DOHH2 (cell line): ENCODE data around the gene KDM4C.

ENCODE experiments used
- EZH2phosphoT487 ChIP-seq: fragments of 200-600 bp; sonication (generic); IDR thresholded peaks from 2 replicates; pipeline ENCODE4 v1.6.1; 2017; ENCODE audit warnings: borderline replicate concordance, mild to moderate bottlenecking, antibody characterized with exemption, low read length, moderate library complexity, mixed read lengths
- TF ChIP-seq, protein P1 (sequence below): fragments of 200-600 bp; sonication (generic); IDR thresholded peaks from one replicate; pipeline ENCODE4 v1.5.1; 2014; ENCODE audit warnings: antibody characterized with exemption, mild to moderate bottlenecking, low read depth, low read length; ENCODE audit not compliant: poor library complexity, severe bottlenecking

DNA sequence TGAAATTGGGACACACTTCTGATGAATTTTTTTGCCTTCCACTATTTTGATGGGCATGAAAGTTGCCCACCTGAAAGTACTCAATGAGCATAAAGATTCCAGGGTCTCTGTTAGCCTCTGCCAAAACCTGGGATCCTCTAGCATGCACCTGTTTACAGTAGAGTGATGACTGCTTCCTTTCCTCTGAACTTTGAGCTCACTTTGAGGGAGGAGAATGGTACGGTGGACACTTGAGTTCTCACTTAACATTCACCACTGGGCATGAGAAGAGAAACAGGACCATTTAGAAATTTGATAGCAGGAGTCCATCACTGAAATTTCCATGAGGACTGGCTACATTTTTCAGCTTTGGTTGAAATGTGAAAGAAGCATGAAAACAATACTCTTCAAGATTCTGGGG, 374.8 kb downstream of the KDM4C start:
- TF ChIP-seq, protein P1, sequence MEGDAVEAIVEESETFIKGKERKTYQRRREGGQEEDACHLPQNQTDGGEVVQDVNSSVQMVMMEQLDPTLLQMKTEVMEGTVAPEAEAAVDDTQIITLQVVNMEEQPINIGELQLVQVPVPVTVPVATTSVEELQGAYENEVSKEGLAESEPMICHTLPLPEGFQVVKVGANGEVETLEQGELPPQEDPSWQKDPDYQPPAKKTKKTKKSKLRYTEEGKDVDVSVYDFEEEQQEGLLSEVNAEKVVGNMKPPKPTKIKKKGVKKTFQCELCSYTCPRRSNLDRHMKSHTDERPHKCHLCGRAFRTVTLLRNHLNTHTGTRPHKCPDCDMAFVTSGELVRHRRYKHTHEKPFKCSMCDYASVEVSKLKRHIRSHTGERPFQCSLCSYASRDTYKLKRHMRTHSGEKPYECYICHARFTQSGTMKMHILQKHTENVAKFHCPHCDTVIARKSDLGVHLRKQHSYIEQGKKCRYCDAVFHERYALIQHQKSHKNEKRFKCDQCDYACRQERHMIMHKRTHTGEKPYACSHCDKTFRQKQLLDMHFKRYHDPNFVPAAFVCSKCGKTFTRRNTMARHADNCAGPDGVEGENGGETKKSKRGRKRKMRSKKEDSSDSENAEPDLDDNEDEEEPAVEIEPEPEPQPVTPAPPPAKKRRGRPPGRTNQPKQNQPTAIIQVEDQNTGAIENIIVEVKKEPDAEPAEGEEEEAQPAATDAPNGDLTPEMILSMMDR = no peak
- TF ChIP-seq EZH2phosphoT487 = no peak
